B cell (primary cell): ENCODE data around the gene ZNF524. TPM values are rescaled to one million over a fixed set of nuclear protein-coding genes. Genes with fewer than 3 reads are reported as not detected.
A peak's percentile ranks its signal among the peaks of the same experiment; 100 is the strongest.

Source experiments
- ATAC-seq: fragments of 200-7000 bp; cut with Tn5 transposase; one replicate; pipeline ENCODE4 v1.10.0; 2021; ENCODE audit warnings: low read depth, mild to moderate bottlenecking, moderate number of reproducible peaks, moderate library complexity
- CTCF ChIA-PET: fragments of 350-600 bp; sonication (Branson Sonifier 250); formaldehyde crosslinking; loops from one replicate; lab custom pipeline; 2021; ENCODE audit warnings: antibody characterized with exemption, inconsistent platforms; lab: Charles Lee
- POLR2A ChIA-PET: fragments of 350-600 bp; sonication (Branson Sonifier 250); formaldehyde crosslinking; loops from one replicate; lab custom pipeline; 2021; ENCODE audit warnings: antibody characterized with exemption; lab: Charles Lee
- DNase-seq: peaks from one replicate; pipeline ENCODE4 v3.0.0; 2013
- H2AFZ ChIP-seq: 2 replicates; pipeline ENCODE4 v1.6.1; 2012; ENCODE audit warnings: mild to moderate bottlenecking, low read depth, low read length; ENCODE audit not compliant: insufficient read depth, poor library complexity, severe bottlenecking
- H3K27ac ChIP-seq, 2 donors: 1 replicate in 1 of 2; 2 replicates in 1 of 2; pipeline ENCODE4 v1.5.1; 2012 to 2013; ENCODE audit warnings: low read length in 2 of 2, mild to moderate bottlenecking in 2 of 2, moderate library complexity in 1 of 2
- H3K27me3 ChIP-seq, 4 experiments: fragments of 200-600 bp in 1 of 4; sonication (generic) in 1 of 4; replicated peaks in 1 of 4; 1 replicate in 2 of 4; 2 replicates in 2 of 4; pipeline versions ENCODE4 v1.6.1 to v1.7.0; 2013 to 2016; ENCODE audit warnings: low read length in 3 of 4, mild to moderate bottlenecking in 2 of 4, mixed read lengths in 1 of 4, moderate library complexity in 1 of 4; ENCODE audit not compliant: insufficient read depth in 4 of 4, control insufficient read depth in 3 of 4; ENCODE audit errors: control extremely low read depth in 1 of 4
- H3K36me3 ChIP-seq, 2 experiments: replicated peaks in 1 of 2; 1 replicate in 1 of 2; 2 replicates in 1 of 2; pipeline versions ENCODE4 v1.6.1 to v1.7.1; 2013; ENCODE audit warnings: low read length in 1 of 2; ENCODE audit not compliant: insufficient read depth in 2 of 2, control insufficient read depth in 1 of 2; ENCODE audit errors: control extremely low read depth in 1 of 2, extremely low read depth in 1 of 2
- H3K4me1 ChIP-seq, 2 donors: fragments of 200-600 bp in 1 of 2; sonication (generic) in 1 of 2; 1 replicate in 1 of 2; 2 replicates in 1 of 2; pipeline versions ENCODE4 v1.5.1 to v1.6.1; 2013 to 2017; ENCODE audit warnings: low read length in 2 of 2; ENCODE audit not compliant: control insufficient read depth in 2 of 2, insufficient read depth in 2 of 2
- H3K4me2 ChIP-seq: replicated peaks from 2 replicates; pipeline ENCODE3; 2012; ENCODE audit warnings: mild to moderate bottlenecking, low read depth, low read length; ENCODE audit not compliant: poor library complexity, severe bottlenecking
- H3K4me3 ChIP-seq, 5 experiments: fragments of 200-600 bp in 1 of 5; sonication (generic) in 1 of 5; 1 replicate in 3 of 5; 2 replicates in 2 of 5; pipeline versions ENCODE4 v1.5.1 to v1.7.0; 2011 to 2016; ENCODE audit warnings: low read length in 4 of 5, mild to moderate bottlenecking in 4 of 5, low read depth in 2 of 5, control low read depth in 1 of 5, moderate library complexity in 1 of 5; ENCODE audit not compliant: insufficient read depth in 1 of 5; ENCODE audit errors: control extremely low read depth in 1 of 5, extremely low read depth in 1 of 5
- H3K79me2 ChIP-seq: fragments of 200-600 bp; sonication (generic); one replicate; pipeline ENCODE4 v1.6.0; 2016; ENCODE audit warnings: low read length; ENCODE audit not compliant: control insufficient read depth, insufficient read depth
- H3K9ac ChIP-seq: fragments of 200-600 bp; sonication (generic); 2 replicates; pipeline ENCODE4 v1.6.1; 2017; ENCODE audit warnings: mild to moderate bottlenecking, low read length, moderate library complexity
- H3K9me3 ChIP-seq, 3 donors: one replicate each; pipeline versions ENCODE4 v1.6.1 to v1.7.1; 2013; ENCODE audit warnings: low read length in 2 of 3; ENCODE audit not compliant: control insufficient read depth in 2 of 3, insufficient read depth in 1 of 3; ENCODE audit errors: control extremely low read depth in 1 of 3
- H4K20me1 ChIP-seq: 2 replicates; pipeline ENCODE4 v1.6.0; 2012; ENCODE audit warnings: mild to moderate bottlenecking, low read length; ENCODE audit not compliant: insufficient read depth, control insufficient read depth, poor library complexity, severe bottlenecking
- H3K27ac Mint-ChIP-seq: one replicate; pipeline ENCODE4 v1.8.0; 2021; ENCODE audit warnings: mixed read lengths
- H3K27me3 Mint-ChIP-seq: one replicate; pipeline ENCODE4 v1.8.0; 2021; ENCODE audit warnings: mixed read lengths
- H3K4me1 Mint-ChIP-seq: one replicate; pipeline ENCODE4 v1.8.0; 2021; ENCODE audit warnings: mixed read lengths
- H3K4me3 Mint-ChIP-seq: one replicate; pipeline ENCODE4 v1.8.0; 2021; ENCODE audit warnings: mixed read lengths
- H3K9me3 Mint-ChIP-seq: one replicate; pipeline ENCODE4 v1.8.0; 2022; ENCODE audit warnings: mixed read lengths; ENCODE audit not compliant: insufficient read depth
- EZH2 ChIP-seq: IDR thresholded peaks from 2 replicates; pipeline ENCODE4 v1.6.1; 2012; ENCODE audit warnings: borderline replicate concordance, low read depth, mild to moderate bottlenecking, moderate library complexity, low read length; ENCODE audit not compliant: insufficient read depth, poor library complexity, severe bottlenecking
- WGBS: methylation state at CpG from one replicate; pipeline ENCODE4 v1.1.5; 2013; ENCODE audit warnings: missing lambda C conversion rate; ENCODE audit not compliant: insufficient coverage; 5-methylcytosine and 5-hydroxymethylcytosine counted together
- intact Hi-C: fragments of 100-400 bp; cut with micrococcal nuclease; formaldehyde crosslinking; loops from one replicate; pipeline ENCODE4 v1.10.0; 2022
- polyA plus RNA-seq: library from polyadenylated mRNA; depleted of rRNA; stranded (reverse); fragments of >200 nt; gene quantifications from 2 replicates; pipeline ENCODE4 v1.2.3, GENCODE V29; 2012
- total RNA-seq, 2 donors: library from RNA; stranded (reverse); fragments of 120-200 nt in 1 of 2; gene quantifications; 1 replicate in 1 of 2; 2 replicates in 1 of 2; pipeline versions ENCODE4 v1.2.3 to v1.2.4, GENCODE V29; 2013 to 2022
- TF ChIP-seq, protein P1 (sequence below): fragments of 200-600 bp; IDR thresholded peaks from one replicate; pipeline ENCODE4 v1.8.0; 2022; ENCODE audit warnings: antibody characterized with exemption, mild to moderate bottlenecking

Gene ZNF524
- total and polyA plus RNA-seq, 2 donors (not counting 1 experiment from before 2014, with no cell fraction given), result 23.8 to 27.4 TPM

DNA sequence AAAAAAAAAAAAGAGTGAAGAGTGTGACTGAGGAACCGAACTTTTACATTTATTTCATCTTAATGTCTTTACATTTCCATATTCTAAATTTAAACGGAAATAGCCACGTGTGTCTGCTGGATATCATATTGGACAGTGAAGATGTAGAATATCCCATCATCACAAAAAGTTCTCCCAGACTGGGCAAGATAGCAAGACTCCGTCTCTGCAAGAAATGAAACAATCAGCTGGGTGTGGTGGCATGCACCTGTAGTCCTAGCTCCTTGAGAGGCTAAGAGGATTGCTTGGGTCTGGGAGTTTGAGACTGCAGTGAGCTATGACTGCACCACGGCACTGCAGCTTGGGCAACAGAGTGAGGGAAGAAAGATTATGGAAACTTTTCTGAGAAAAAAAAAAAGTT is 23.3 kb upstream of the ZNF524 start:
- H3K79me2 ChIP-seq, result no peaks in the 10 kb centered on the region
- H3K36me3 ChIP-seq, result no peaks in the 10 kb centered on the region
- intact Hi-C loops, result no loop called here
- Mint-ChIP-seq H3K4me3 (peak overlapping the region; percentile 30), H3K27me3 (no peaks in the 10 kb centered on the region), H3K9me3 (no peaks in the 10 kb centered on the region), H3K4me1 (peaks cover 20% of the 10 kb centered on the region), H3K27ac (no peak overlapping the region)
- H3K4me1 ChIP-seq, result peaks cover 15 to 20% of the 10 kb centered on the region in 2 donors
- H2AFZ ChIP-seq, result no peak overlapping the region
- H4K20me1 ChIP-seq, result no peaks in the 10 kb centered on the region
- POLR2A ChIA-PET, result no interaction called here
- ATAC-seq (no peak), DNase-seq (no peak)
- CTCF ChIA-PET, result interaction anchor here (0.7 to 0.8 kb wide), 2 partner anchors 23 to 402 kb away, joined by 3 read pairs; partner anchors contain the start of gene FIZ1
- H3K4me3 ChIP-seq, result no peak overlapping the region
- TF ChIP-seq, protein P1, sequence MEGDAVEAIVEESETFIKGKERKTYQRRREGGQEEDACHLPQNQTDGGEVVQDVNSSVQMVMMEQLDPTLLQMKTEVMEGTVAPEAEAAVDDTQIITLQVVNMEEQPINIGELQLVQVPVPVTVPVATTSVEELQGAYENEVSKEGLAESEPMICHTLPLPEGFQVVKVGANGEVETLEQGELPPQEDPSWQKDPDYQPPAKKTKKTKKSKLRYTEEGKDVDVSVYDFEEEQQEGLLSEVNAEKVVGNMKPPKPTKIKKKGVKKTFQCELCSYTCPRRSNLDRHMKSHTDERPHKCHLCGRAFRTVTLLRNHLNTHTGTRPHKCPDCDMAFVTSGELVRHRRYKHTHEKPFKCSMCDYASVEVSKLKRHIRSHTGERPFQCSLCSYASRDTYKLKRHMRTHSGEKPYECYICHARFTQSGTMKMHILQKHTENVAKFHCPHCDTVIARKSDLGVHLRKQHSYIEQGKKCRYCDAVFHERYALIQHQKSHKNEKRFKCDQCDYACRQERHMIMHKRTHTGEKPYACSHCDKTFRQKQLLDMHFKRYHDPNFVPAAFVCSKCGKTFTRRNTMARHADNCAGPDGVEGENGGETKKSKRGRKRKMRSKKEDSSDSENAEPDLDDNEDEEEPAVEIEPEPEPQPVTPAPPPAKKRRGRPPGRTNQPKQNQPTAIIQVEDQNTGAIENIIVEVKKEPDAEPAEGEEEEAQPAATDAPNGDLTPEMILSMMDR, result no peak
- no peak for TF ChIP-seq EZH2
- H3K4me2 ChIP-seq, result no peak overlapping the region
- no peaks in the 10 kb centered on the region for H3K27me3 ChIP-seq
- H3K27ac ChIP-seq, result no peak overlapping the region
- H3K9ac ChIP-seq, result no peak overlapping the region
- WGBS, result 100% methylated on average over 1 of the region's 5 CpGs
- H3K9me3 ChIP-seq, result peaks cover 0 to 9% (median 0%) of the 10 kb centered on the region in 3 donors

DNA sequence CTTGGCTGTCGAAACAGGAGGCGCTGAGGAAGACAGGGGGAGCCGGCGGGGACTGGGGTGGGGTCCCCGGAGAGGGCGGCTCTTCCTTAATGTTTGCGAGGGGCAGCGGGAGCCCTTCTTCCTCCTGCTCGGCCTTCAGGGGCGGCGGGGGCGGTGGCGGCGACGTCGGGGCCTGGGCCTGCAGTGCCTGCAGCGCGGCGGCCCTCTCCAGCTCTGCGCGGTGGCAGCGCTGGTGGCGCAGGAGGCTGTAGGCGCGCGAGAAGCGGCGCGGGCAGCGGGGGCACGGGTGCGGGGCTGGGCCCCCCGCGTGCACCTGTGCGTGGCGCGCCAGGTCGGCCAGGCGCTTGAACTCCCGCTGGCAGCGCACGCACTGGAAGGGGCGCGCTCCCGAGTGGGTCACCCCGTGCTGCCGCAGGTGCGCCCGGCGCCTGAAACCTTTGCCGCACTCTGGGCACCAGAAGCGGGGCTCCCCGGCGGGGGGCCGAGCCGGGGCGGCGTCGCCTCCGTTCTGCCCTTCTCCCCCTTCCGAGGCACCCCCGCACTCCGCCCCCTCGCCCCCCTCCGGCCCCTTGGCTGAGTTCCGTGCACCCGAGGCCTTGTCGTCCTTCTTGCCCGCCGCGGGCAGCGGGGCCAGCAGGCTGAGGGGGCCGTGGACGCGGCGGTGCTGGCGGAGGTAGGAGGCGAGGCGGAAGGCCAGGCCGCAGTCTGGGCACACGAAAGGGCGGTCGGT is 21.9 kb upstream of the ZNF524 start:
- ChIA-PET CTCF (no interaction called here), POLR2A (interaction anchor here (0.5 kb wide), 1 partner anchor 76 kb away, joined by 3 read pairs; no protein-coding TSS in a partner anchor)

More for the DNA sequence above, 21.9 kb upstream of the ZNF524 start:
- Mint-ChIP-seq H3K27me3 (no peaks in the 10 kb centered on the region), H3K4me1 (peaks cover 26% of the 10 kb centered on the region), H3K4me3 (no peak overlapping the region), H3K27ac (no peak overlapping the region), H3K9me3 (no peaks in the 10 kb centered on the region)
- Histone ChIP-seq H3K79me2 (no peaks in the 10 kb centered on the region), H3K9ac (no peak overlapping the region), H3K4me3 (no peak overlapping the region), H3K4me2 (no peak overlapping the region), H3K36me3 (no peaks in the 10 kb centered on the region), H4K20me1 (no peaks in the 10 kb centered on the region), H3K27me3 (no peaks in the 10 kb centered on the region), H3K9me3 (peaks cover 0 to 9% (median 0%) of the 10 kb centered on the region in 3 donors), H3K4me1 (peaks cover 17 to 21% of the 10 kb centered on the region in 2 donors), H3K27ac (no peak overlapping the region), H2AFZ (no peak overlapping the region)
- intact Hi-C loops, result no loop called here
- WGBS, result 98% methylated on average over 80 of the region's 83 CpGs
- ATAC-seq (no peak), DNase-seq (no peak)
- TF ChIP-seq EZH2, result no peak
- TF ChIP-seq, protein P1, result no peak
